Stimulated activated CD8-positive, alpha-beta memory T cell treated with anti-CD3 and anti-CD28 coated beads, Interleukin-4, amount 100 ng/mL, for 1 hour (primary cell): ENCODE measurements around the gene TAF11L4.
"Not testable (repeated sequence)": the region's sequence is repeated elsewhere in the genome, so short reads cannot be mapped to it uniquely, and the experiment has no call there.

Experiments used
- DNase-seq, 2 donors: peaks; one replicate each; pipeline ENCODE4 v3.0.0-alpha.2; 2020; ENCODE audit warnings: low read depth in 2 of 2, low spot score in 1 of 2

TAF11L4 gene

GRCh38 chr5:17521501-17521900 lies at the start of gene TAF11L4:
Gene TAF11L4, plus strand, starts transcription at chr5:17521801.
- DNase-seq: not testable (repeated sequence)

GRCh38 chr5:17475064-17475463 lies 46.5 kb upstream of the TAF11L4 start:
- DNase-seq: not testable (repeated sequence)

DNA sequence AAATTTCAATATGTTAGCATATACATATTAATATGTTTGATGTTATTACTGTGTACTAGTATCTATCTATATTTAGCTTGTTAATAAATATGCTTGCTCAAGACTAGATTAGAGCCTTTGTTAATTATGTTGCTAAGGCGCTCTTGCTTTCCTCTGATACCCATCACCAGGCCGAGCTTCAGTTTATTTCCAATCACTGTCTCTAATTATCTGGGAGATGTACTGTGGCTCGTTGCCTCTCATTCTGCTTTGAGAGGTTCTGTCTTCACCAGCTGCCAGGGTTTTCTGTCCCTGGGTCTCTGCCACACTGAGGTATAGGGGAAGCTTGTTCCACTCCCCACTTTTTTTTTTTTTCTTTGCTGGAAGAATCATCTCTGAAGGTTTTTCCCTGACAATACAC lies 44.6 kb upstream of the TAF11L4 start:
- no peak for DNase-seq

- no peak for DNase-seq
Measured at GRCh38 chr5:17477573-17478265, 43.9 kb upstream of the TAF11L4 start.

- DNase-seq: no peak
Measured at GRCh38 chr5:17481378-17481777, 40.2 kb upstream of the TAF11L4 start.

GRCh38 chr5:17482790-17483189 lies 38.8 kb upstream of the TAF11L4 start:
- no peak for DNase-seq

DNA sequence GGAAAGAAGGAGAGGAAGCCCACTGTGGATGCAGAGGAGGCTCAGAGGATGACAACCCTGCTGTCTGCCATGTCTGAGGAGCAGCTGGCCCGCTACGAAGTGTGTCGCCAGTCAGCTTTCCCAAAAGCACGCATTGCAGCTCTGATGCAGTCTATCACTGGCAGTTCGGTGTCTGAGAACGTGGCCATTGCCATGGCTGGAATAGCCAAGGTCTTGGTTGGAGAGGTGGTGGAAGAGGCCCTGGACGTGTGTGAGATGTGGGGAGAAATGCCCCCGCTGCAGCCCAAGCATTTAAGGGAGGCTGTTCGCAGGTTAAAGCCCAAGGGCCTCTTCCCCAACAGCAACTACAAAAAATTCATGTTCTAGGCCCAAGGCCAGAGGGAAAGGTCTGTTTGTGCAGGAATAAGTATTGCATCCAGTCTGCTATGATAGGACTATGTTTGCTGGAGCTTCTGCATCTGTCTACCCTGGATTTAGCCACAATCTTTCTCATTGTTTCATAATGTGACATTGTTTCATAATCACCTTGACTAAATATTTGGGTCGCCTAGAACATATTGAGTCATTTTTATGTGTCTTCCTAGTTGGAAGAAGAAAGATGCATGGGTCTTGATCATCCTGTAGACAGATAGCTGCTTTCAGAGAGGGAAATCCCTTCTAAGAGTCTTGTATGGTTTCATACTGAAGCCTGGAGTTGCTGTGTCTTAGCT lies 35.0 kb upstream of the TAF11L4 start:
- not testable (repeated sequence) for DNase-seq

DNA sequence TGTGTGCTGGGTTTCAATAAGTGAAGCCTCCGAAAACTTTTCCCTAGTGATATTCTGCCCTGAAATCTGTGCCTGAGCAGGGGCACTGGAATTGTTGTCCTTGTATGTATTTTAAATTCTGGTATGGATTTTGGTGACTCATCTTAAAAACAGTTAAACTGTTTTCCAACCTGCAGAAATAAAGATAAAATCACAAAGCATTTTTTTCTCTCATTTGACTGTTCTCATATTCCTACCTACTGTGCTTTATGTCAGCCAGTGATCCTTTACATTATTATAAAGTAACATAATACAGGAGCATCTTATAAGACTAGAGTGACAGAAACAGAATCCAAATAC lies 34.5 kb upstream of the TAF11L4 start:
- no peak for DNase-seq

- DNase-seq: not testable (repeated sequence)
Measured at GRCh38 chr5:17491257-17491656, 30.3 kb upstream of the TAF11L4 start.

DNA sequence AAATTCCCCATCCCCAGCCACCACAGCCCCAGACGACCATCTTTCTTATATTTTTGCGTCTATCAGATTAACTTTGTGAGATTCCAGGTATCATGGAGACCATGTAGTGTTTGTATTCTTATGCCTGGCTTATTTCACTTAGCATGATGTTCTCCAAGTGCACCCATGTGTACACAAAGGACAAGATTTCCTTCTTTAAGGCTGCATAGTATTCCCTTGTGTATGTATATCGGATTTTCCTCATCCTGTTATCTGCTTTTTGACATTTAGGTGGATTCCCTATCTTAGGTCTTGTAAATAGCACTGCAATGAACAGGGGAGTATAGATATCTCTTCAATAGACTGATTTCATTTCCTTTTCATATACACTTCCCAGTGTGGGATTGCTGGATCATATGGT lies 28.8 kb upstream of the TAF11L4 start:
- DNase-seq: no peak

DNA sequence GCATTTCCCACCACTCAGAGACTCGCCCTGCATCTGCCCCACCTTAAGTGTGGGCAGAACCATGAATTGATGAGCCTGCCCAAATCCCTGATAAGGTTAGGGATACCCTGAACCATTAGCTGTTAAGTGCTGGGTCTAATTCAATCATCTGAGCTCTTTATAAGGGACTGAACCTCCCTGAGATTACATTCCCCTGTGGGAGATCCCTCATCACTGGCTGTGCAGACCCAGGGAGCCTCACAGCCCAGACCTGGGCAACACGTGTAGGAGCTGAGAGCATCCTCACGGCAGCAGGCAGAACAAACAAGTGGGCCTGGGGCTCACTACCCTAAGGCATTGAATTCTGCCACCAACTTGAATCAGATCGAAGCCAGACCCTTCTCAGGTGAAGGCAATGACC lies 24.2 kb upstream of the TAF11L4 start:
- no peak for DNase-seq

- not testable (repeated sequence) for DNase-seq
Measured at GRCh38 chr5:17497931-17498330, 23.7 kb upstream of the TAF11L4 start, which contains the start of gene TAF11L2. Gene TAF11L2, plus strand, starts transcription at chr5:17498231.

- no peak for DNase-seq
Measured at GRCh38 chr5:17511775-17512325, 9.8 kb upstream of the TAF11L4 start.

GRCh38 chr5:17517526-17517925 lies 4.1 kb upstream of the TAF11L4 start:
- DNase-seq: peak in 1 of 2 donors; percentile 5

DNA sequence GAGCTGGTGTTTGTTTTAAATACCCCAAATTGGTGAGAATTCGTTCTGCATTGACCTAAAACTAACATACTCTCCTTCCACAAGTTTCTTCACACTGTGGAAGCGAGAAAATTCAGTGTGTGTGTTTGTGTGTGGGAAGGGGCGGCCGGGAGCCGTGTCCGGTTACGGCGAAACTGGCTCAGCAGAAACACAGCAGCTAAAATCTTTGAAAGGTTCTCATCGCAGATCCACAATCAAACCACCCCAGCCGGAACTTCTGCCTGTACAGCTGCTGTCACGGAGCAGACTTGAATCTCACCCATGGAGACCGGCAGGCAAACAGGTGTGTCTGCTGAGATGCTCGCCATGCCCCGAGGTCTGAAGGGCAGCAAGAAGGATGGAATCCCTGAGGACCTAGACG lies 3.5 kb upstream of the TAF11L4 start, which contains the start of gene TAF11L3:
Gene TAF11L3, plus strand, starts transcription at position 301 of the 400 bp plus-strand sequence.
- not testable (repeated sequence) for DNase-seq

DNA sequence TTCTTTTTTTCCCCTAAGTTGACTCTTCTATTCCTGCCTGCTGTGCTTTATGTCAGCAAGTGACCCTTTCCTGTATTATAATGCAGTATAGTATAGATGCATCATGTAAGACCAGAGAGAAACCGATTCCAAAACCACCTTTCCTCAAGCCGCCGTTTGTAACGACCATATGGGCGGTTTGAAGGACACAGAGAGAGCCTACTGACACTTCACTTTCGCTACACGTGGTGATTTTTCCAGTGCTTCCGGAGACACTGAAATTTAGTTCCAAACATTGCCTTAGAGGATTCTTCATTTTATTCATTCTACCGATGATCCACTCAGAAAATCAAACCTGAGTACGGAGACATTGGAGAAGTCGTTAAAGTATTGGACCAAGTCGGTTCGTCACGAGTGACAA lies 2.1 kb upstream of the TAF11L4 start:
- not testable (repeated sequence) for DNase-seq

DNA sequence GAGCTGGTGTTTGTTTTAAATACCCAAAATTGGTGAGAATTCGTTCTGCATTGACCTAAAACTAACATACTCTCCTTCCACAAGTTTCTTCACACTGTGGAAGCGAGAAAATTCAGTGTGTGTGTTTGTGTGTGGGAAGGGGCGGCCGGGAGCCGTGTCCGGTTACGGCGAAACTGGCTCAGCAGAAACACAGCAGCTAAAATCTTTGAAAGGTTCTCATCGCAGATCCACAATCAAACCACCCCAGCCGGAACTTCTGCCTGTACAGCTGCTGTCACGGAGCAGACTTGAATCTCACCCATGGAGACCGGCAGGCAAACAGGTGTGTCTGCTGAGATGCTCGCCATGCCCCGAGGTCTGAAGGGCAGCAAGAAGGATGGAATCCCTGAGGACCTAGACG lies 3.3 kb downstream of the TAF11L4 start, which contains the start of gene TAF11L5:
Gene TAF11L5, plus strand, starts transcription at position 301 of the 400 bp plus-strand sequence.
- DNase-seq: not testable (repeated sequence)

- DNase-seq: not testable (repeated sequence)
Measured at GRCh38 chr5:17526504-17526903, 4.9 kb downstream of the TAF11L4 start.

GRCh38 chr5:17528369-17528768 lies 6.8 kb downstream of the TAF11L4 start, which contains the start of gene TAF11L6:
Gene TAF11L6, plus strand, starts transcription at chr5:17528669.
- not testable (repeated sequence) for DNase-seq
